Panc1 (cell line): Measurements from ENCODE around the gene TEKT2.

ENCODE experiments used
- SIN3A ChIP-seq: IDR thresholded peaks from 2 replicates; pipeline ENCODE4 v1.6.1; 2012; ENCODE audit warnings: low read depth, mild to moderate bottlenecking, low read length, moderate library complexity, borderline replicate concordance; ENCODE audit not compliant: insufficient read depth
- TF ChIP-seq, protein P1 (sequence below): fragments of 450-650 bp; IDR thresholded peaks from 2 replicates; pipeline ENCODE4 v1.5.1; 2017; ENCODE audit warnings: mild to moderate bottlenecking

DNA sequence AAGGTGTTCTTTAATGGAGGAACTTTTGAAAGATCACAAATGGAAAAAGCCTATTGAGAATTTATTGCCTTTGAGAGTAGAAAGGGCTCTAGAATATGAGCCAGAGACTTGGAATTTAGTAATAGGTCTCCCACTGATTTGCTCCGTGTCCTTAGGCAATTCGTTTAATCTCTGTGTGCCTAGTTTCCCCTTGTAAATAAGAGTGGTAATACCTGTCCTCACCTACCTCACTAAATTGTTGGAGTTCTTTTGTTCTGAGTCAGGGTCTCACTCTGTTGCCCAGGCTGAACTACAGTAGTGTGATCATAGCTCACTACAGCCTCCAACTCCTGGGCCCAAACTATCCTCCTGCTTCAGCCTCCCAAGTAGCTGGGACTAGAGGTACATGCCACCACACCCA lies 15.0 kb upstream of the TEKT2 start:
- TF ChIP-seq, protein P1, sequence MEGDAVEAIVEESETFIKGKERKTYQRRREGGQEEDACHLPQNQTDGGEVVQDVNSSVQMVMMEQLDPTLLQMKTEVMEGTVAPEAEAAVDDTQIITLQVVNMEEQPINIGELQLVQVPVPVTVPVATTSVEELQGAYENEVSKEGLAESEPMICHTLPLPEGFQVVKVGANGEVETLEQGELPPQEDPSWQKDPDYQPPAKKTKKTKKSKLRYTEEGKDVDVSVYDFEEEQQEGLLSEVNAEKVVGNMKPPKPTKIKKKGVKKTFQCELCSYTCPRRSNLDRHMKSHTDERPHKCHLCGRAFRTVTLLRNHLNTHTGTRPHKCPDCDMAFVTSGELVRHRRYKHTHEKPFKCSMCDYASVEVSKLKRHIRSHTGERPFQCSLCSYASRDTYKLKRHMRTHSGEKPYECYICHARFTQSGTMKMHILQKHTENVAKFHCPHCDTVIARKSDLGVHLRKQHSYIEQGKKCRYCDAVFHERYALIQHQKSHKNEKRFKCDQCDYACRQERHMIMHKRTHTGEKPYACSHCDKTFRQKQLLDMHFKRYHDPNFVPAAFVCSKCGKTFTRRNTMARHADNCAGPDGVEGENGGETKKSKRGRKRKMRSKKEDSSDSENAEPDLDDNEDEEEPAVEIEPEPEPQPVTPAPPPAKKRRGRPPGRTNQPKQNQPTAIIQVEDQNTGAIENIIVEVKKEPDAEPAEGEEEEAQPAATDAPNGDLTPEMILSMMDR, result no peak
- TF ChIP-seq SIN3A, result no peak
